ENCODE measurements around the gene THSD4.

THSD4 gene

DNA sequence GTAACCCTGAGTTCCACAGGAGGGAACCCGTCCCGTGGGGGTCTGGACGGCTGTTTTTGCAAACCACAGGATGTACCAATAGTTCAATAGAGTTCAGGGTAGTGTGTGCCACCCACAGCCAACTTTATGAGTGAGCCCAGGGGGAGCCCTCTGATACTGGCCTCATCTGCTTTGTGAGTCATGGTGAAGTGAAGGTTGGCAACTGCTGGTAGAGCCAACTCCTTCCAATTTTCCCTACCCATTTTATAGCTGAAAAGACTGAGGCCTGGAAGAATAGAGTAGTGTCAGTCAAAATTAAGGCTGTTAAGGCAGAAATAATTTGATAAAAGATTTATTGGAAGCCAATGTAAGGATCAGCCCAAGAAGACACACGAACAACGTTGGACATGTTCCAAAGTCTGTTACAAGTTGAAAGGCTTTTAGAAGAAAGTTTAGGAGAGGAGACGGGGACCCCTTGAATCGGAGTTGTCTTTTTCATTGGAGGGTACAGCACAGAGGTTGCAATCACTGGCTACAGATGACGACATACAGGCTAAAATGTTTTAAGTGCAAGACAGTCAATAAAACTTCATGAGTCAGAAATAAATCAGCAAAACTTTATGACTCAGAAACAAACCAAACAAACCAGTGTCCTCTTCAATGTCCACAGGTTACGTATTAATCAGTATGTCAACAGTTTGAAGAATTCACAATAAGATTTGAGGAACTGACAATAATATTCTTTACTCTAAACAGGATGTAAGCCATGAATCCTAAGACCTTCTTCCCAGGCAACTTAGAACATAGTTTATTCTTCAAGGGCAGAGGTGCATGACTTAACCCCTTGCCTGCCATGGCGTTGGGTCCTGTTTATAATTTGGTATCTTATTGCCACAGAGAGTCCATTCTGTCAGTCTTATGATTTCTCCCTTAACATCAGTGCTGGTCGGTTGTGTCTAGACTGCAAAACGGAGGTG, 632.1 kb downstream of the THSD4 start:
- no peak for DNase-seq (ENCODE audit: low read depth in 3 of 3)

DNA sequence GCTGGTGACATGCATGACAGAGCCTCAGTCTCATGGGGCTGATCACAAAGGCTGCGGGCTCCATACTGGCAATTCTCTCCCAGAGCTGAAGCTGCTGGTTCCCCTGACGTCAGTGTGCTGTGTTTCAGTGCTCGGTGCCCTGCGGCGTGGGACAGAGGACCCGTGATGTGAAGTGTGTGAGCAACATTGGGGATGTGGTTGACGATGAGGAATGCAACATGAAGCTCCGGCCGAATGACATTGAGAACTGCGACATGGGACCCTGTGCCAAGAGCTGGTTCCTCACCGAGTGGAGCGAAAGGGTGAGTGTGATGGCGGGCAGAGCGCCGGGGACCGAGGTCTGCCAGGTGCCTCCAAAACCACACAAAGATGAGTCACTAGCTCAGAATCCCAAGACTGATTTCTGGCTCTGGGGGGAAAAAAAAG, 633.0 kb downstream of the THSD4 start:
- no peak for DNase-seq (ENCODE audit: low read depth in 3 of 3)

DNA sequence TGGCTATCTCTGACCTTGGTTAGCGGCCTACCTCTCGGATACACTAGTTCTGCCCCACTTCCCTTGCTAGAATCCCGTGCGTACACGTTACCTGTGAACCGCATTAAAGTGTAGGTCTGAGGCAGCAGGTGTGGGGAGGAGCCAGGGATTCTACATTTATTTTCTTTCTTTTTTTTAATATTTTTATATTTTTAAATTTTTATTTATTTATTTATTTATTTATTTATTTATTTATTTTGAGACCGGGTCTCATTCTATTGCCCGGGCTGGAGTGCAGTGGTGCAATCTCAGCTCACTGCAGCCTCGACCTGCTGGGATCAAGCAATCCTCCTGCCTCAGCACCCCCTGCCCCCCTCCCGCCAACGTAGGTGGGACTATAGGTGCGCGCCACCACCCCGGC, 634.2 kb downstream of the THSD4 start:
- no peak for DNase-seq (ENCODE audit: low read depth in 3 of 3)

DNA sequence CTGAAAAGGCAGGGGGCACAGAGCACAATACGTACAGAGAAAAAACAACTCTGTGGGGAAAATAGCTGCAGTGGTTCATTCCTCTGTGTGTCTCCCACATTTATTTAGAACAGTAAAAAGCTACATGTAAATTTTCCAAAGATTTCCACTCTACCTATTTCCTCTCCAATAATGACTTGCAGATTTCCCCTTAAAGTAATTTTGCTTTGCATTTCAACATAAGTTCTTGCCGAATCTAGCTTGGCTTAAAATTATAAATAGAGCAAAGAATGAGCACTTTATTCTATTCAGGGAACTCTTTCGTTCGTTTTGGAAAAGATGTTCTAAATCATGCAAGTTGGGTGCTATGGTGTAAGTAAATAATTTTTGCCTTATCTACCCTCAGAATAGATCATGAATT, 636.9 kb downstream of the THSD4 start:
- DNase-seq (ENCODE audit: low read depth in 3 of 3), result no peak

DNA sequence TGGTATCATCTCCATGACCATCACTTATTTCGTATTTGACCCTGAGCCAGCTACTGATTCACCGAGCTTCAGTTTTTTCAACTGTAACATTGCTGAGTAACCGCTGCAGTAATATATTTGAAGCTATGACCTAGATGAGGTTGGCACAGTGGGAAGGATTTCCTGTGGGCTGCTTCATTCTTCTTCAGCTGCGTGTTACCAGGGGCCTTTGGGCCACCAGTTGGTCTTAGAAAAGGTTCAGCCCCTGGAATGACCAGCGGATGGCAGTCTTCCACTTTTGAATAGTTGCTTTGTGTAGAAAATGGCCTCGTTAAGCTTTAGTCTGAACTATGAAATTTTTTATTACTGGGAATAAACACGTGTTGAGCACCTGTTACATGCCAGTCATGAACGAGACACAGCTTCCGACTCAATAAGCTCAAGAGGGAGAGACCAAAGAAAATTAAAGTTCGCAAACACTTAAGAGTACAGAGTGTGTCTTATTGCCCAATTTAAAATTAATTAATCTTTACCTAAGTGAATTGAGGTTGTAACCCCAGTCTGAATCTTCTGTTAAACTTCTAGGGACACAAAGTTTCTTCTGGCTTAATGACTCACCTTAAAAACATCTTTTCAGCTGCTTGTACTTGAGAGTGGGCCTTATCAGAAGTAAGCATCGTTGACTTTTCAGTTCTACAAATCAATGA, 637.5 kb downstream of the THSD4 start:
- DNase-seq (ENCODE audit: low read depth in 3 of 3), result no peak

DNA sequence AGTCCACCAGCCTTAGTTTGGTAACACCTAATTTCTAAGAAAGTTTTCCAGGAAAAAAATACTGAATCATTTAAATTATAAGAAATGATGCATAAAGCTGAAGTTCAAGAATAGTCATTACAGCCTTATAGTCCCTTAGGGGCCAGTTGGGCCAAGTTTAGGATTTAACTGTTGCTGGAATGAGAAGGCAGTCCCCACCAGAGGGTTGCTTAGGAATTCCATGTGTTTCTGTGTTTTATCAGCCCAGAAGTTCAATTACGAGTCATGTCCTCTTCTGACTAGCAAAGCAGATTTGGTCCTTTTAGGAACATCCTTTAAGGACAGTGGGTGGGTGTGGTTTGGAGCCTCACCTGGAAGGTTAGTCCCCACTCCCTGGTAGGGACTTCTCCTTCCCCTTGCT, 638.1 kb downstream of the THSD4 start:
- DNase-seq (ENCODE audit: low read depth in 3 of 3), result no peak

DNA sequence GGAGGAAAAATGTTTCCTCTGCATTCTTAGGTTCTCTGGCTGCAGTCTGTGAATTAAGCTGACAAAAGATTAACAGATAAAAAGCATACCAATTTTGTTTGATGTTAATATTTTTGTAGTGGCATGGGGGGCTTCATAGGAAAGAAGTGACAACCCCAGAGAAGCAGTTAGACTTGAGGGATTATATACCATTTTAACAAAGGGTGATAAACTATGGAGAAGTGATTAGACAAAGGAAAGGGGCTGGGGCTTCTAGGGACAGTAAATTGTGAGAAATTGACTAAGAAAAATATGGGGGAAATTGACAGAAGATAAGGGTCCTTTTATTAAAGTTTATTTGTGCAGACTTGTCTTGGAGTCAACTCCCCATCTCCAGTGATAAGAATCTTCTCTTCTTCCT, 639.4 kb downstream of the THSD4 start:
- no peak for DNase-seq (ENCODE audit: low read depth in 3 of 3)

DNA sequence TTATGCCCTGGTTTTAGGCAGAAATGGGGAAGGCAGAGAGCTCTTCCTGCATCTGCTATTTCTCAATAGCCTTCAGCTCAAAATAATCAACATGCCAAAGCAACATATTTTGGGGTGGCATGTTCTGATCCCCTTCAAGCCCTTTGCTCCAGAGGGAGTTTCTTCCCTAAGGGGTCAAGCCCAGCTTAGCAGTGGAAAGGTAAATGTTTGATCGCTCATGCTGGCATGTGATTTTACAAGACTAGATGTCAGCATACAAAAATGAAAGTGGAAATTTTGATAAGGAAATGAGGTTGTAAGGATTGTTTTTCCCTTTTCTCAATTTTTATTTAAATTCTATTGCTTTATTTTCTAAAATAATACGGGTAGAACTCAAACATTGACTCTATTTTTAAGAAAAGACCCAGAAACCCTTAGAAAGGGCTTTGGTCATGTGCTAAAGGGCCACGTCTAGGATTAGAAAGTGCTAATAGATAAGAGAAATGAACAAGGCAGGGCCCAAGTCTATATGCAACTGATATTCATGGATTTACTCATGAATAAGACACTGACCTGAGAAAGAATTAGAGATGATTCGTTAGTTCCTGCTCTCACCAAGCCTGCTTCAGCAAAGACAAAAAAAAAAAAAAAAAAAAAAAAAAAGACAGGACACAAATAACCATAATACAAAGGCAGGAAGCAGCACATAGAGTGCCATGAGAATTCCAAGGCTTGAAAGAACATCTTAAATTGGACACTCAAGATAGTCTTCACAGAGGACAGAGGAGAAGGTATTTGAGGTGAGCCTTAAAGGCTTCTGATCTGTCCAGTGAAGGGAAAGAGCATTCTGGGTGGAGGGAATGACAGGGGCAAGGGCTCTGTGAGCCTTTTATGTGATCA, 640.1 kb downstream of the THSD4 start:
- DNase-seq (ENCODE audit: low read depth in 3 of 3), result no peak

DNA sequence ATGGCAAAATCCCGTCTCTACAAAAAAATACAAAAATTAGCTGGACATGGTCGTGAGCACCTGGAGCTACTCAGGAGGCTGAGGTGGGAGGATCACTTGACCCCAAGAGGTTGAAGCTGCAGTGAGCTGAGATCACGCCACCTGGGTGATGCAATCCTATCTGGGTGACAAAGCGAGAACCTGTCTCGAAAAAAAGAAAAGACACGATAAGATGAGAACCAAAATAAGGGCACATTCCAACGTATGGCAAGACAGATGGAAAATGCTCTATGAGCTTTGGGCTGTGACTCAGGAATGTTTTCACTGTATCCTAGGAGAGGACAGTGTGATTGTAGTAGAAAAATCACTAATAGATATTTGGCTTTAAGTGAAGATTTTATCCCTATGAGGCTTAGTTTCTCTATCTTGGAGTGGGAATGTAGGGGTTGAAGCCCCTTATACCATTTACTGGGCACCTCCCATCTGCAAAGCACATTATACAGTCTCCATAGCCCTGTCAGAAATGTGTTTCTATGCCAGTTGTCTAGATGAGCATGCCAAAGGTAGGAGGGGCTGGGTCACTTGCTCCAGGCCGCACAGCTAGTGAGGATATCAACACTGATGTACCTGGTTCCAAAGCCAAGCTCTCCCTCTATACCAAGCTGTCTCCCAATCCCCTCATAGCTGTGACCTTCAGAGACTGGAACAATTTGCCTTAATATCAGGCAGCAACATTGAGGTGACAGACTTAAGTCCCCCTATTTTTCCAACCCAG, 641.5 kb downstream of the THSD4 start:
- no peak for DNase-seq (ENCODE audit: low read depth in 3 of 3)

DNA sequence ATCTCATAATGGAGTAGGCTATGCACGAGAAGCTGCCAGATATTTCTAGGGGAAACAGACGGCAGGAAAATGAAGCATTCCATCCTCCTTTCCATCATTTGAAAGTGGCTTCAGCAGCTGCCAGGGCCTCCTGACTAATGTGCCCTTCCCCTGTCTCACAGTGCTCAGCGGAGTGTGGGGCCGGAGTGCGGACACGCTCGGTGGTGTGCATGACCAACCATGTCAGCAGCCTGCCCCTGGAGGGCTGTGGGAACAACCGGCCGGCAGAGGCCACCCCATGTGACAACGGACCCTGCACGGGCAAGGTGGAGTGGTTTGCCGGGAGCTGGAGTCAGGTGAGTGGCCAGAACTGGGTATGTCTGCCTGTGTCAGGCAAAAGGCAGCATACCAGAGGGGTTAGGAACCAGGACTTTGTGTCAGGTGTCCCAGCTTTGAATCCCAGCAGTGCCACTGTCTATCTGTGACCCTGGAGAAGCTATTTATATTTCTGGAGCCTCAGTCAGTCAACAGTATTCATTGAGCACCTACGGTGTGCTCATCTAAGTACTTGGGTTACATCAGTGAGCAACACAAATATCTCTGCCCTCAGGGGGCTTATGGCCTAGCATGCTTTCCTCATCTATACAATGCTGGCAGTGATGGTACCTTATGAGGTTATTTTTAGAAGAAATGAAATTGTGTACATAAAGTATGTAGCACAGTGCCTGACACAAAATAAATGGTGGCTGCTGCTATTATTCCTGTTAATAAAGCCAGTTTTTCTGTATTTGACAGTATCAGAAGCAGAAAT, 642.7 kb downstream of the THSD4 start:
- no peak for DNase-seq (ENCODE audit: low read depth in 3 of 3)

DNA sequence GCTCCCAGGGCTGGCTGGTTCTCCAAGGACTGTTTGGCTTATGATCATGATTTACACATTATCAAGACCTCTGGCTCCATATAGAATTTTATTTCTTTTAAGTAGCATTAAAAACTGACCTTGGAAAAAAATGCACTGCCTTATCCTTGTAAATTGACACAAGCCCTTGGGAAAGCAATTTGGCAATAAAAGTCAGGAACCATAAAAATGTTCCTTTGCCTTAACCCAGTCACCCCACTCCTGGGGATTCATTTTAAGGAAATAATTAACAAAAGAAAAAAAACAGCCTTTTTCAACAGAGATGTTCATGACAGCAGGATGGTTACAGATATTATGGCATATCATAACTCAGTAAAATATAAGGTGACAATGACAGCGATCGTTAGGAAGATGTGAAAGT, 643.4 kb downstream of the THSD4 start:
- DNase-seq (ENCODE audit: low read depth in 3 of 3), result no peak

DNA sequence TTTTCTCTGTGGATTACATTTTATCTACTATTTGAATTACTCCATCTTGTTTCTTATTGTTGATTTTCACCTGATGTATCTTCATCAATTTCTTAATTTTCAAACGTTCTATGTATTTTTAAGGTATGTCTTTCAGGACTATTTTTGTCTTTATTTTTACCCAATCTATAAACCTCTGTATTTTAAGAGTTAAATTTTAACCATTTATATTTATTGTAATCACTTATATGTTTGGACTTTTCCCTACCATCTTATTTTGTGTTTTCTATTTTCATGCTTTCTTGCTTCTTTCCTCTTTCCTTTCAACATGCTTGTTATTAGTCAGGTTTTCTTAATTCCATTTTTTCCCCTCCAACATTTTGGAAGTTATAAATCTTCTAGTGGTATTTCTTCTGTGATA, 645.6 kb downstream of the THSD4 start:
- no peak for DNase-seq (ENCODE audit: low read depth in 3 of 3)

DNA sequence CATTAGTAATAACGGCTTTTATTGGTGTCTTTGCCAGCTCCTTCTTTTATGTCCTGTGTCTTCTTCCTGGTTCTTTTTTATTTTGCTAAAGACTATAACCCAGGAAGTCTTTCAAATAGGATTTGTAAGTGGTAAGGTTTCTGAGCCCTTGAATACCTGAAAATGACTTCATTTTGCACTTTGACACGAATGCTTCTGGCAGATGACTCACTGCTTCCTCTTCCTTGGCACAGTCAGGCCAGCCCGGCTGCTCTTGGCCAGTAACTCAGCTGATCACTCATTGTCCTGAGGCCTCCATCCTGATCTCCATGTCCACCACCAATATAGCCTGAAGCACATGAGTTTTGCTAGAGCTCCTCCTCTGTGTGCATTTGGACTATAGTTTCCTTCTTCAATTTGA, 646.4 kb downstream of the THSD4 start:
- DNase-seq (ENCODE audit: low read depth in 3 of 3), result no peak

DNA sequence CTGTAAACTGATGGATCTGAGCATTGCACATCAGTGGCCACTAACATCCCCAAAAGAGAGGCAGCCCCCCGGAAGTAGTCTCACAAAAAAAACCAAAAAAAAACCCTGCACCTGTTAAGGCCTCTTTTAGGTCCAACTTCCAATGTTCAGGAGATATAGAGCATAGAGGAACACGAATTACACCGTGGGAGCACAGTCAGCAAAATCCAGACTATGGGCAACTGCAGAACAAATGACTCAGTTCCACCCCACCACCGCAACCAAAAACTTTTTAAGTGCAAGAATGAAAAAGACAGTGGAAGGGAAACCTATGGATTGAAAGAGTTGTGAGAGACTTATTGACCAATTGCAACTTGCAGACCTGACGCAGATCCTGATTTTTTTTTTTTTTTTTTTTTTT, 652.9 kb downstream of the THSD4 start:
- no peak for DNase-seq (ENCODE audit: low read depth in 3 of 3)

DNA sequence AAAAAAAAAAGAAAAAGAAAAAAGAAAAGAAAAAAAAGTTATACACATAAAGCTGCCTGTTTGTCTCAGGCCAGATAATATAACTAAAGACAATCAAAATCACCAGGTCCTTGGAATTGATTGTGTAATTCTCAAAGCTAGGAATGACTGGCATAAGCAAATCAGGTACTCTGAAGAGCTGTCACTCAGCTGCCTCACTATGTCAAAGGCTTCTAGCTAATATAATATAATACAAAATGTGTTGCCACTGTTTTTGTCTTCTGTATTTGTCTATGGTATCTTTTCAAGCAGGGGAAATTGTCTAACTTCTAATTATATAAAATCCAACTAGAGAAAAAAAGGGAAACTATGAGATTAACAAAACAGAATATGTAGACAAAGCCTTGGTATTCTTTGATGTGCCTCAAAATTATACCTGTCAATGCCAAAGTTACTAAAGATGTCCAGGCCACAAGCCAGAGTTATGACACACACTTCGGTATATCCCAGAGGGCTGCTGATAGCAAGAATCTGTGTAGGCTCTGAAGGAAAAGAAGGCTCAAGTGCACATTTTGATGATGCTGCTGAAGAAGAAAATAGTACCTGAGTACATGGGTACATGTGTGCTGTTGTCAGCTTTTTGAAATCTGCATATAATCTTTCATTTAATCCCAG, 658.1 kb downstream of the THSD4 start:
- DNase-seq (ENCODE audit: low read depth in 3 of 3), result no peak

DNA sequence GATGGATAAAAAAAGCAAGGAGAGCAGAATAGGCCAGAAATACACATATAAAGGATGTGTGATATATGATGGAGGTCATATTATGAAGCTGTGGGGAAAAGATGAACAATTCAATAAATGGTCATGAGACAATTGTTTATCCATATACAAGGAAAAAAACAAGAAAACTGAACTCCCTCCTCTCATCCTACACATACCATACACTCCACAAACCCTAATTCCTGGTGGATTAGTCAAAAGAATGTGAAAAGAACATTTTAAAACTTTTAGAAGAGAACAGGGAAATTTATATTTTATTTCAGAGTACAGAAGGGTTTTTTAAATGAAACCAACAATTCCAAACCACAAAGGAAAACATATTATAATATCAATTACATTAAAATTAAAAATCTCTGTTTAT, 660.6 kb downstream of the THSD4 start:
- no peak for DNase-seq (ENCODE audit: low read depth in 3 of 3)

DNA sequence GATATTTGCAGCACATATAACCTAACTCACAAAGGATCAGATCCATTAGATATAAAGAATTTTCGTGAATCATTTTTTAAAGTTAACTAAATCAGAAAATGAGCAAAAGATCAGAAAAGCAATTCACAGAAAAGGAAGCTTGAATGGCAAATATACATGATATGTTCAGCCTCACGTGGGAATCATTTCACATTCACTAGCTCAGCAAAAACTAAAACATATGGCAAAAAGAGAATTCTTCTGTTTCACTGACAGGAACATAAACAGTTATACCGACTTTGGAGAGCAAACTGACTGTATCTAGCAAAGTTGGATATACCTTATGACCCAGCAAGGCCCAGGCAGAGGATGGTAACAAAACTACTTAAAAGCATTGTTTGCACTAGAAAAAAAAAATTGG, 661.0 kb downstream of the THSD4 start:
- no peak for DNase-seq (ENCODE audit: low read depth in 3 of 3)

DNA sequence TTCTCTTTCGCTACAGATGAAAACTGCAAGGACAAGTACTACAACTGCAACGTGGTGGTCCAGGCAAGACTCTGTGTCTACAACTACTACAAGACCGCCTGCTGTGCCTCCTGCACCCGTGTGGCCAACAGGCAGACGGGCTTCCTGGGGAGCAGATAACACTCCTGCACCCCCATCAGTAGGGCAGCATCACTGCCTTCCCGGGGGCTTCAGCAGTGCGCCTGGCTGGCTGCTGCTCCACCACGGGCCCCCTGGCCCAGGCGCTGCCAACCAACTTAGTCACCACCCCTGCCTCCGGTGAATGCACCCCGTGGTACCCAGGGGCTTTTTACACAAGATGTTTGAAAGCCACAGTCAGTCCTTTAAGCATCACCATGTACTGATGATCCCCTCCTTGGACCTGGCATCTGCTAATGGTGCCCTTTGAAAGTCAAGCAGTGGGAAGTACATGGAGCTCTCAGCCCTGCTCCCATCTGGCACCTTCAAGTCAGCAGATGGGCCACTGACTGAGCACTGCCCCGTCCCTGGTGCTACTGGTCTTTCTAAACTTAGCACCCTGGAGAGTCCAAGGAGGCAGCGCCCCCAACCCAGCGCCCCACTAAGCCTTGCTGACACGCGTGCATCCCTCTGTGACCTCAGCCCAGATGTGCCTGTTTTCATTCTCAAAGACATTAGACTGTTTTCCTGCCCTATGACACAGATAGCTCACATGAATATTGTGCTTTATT, 662.1 kb downstream of the THSD4 start:
- no peak for DNase-seq (ENCODE audit: low read depth in 3 of 3)

DNA sequence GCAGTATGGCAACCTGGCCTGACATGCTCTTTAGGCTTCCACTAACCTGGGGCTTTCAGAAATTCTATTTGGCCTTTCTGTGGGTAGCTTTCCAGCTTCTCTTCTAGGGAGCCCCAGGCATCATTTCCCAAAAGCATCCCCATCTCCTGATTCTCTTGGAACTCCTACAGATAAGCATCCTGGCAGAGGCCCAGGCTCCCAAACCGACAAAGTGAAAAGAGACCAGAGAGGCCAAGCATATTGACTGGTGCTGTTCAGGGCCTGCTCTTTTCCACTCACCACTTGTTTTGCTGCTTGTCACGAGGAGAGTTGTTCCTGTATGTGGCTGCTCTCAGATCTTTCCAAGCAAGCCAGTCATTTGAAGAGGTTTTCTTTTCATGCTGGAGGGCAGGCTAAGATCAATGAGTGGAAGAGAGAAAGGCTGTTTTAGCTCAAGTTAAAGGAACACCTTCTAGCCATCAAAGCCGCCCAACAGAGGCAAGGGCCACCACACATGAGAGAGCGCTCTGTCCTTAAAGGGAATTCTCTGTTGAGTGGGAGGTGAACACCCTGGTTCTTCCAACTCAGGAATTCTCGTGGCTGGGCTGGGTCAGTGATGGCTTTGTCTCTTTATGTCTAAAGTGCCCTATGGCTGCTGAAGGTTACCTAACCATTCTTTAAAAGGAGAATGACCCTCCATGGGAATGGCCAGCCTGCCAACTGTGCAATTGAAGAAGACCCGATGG, 664.0 kb downstream of the THSD4 start:
- no peak for DNase-seq (ENCODE audit: low read depth in 3 of 3)
